PC-9 (cell line): ENCODE measurements around the gene TUBD1. TPM values are rescaled to one million over a fixed set of nuclear protein-coding genes. Genes with fewer than 3 reads are reported as not detected.
"Not testable (repeated sequence)": the region's sequence is repeated elsewhere in the genome, so short reads cannot be mapped to it uniquely, and the experiment has no call there.

Experiments
- BruUV-seq: library from RNA; stranded (reverse); fragments of 400-500 nt; replicated peaks from 2 replicates; lab custom pipeline; 2021; lab: Mats Ljungman, UMichigan
- CTCF ChIA-PET: fragments of 300-600 bp; sonication (Branson Sonifier 250); formaldehyde crosslinking; loops from one replicate; lab custom pipeline; 2022; ENCODE audit warnings: antibody characterized with exemption; lab: Charles Lee
- POLR2A ChIA-PET: fragments of 300-600 bp; sonication (Branson Sonifier 250); formaldehyde crosslinking; loops from one replicate; lab custom pipeline; 2022; ENCODE audit warnings: antibody characterized with exemption; ENCODE audit not compliant: unreplicated experiment; lab: Charles Lee
- DNase-seq, 2 experiments: peaks; one replicate each; pipeline versions ENCODE4 v3.0.0 to v3.0.0-alpha.2; 2015 to 2022; ENCODE audit warnings: mixed read lengths in 1 of 2
- H2AFZ ChIP-seq: fragments of 200-600 bp; sonication (generic); 2 replicates; pipeline ENCODE4 v1.8.1; 2017; ENCODE audit warnings: antibody characterized with exemption
- H3F3A ChIP-seq: fragments of 200-600 bp; sonication (generic); 2 replicates; pipeline ENCODE4 v1.8.1; 2017; ENCODE audit warnings: antibody characterized with exemption, mild to moderate bottlenecking, low read depth; ENCODE audit not compliant: insufficient read depth
- H3K27ac ChIP-seq: fragments of 200-600 bp; sonication (generic); 2 replicates; pipeline ENCODE4 v1.6.1; 2016; ENCODE audit warnings: mixed run types
- H3K27me3 ChIP-seq: fragments of 200-600 bp; sonication (generic); 2 replicates; pipeline ENCODE4 v1.6.1; 2016; ENCODE audit warnings: low read depth, mixed run types; ENCODE audit not compliant: insufficient read depth
- H3K36me3 ChIP-seq: fragments of 200-600 bp; sonication (generic); 2 replicates; pipeline ENCODE4 v1.6.1; 2016; ENCODE audit warnings: low read depth, mixed run types
- H3K4me1 ChIP-seq: fragments of 200-600 bp; sonication (generic); replicated peaks from 2 replicates; pipeline ENCODE4 v1.6.1; 2016; ENCODE audit warnings: mixed run types; ENCODE audit not compliant: insufficient read depth
- H3K4me2 ChIP-seq: fragments of 200-600 bp; sonication (generic); 2 replicates; pipeline ENCODE4 v1.6.1; 2017; ENCODE audit warnings: mixed run types
- H3K4me3 ChIP-seq: fragments of 200-600 bp; sonication (generic); 2 replicates; pipeline ENCODE4 v1.6.1; 2016; ENCODE audit warnings: mixed run types
- H3K79me2 ChIP-seq: fragments of 200-600 bp; sonication (generic); 2 replicates; pipeline ENCODE4 v1.6.1; 2017; ENCODE audit warnings: low read depth, mixed run types
- H3K9me2 ChIP-seq: fragments of 200-600 bp; sonication (generic); 2 replicates; pipeline ENCODE4 v1.8.1; 2017; ENCODE audit warnings: mild to moderate bottlenecking; ENCODE audit not compliant: insufficient read depth
- H3K9me3 ChIP-seq: fragments of 200-600 bp; sonication (generic); 2 replicates; pipeline ENCODE4 v1.8.1; 2016; ENCODE audit warnings: low read depth; ENCODE audit not compliant: insufficient read depth
- H4K20me1 ChIP-seq: fragments of 200-600 bp; sonication (generic); 2 replicates; pipeline ENCODE4 v1.8.1; 2017; ENCODE audit not compliant: insufficient read depth
- EZH2 ChIP-seq: fragments of 200-600 bp; sonication (generic); IDR thresholded peaks from 2 replicates; pipeline ENCODE4 v1.8.0; 2017; ENCODE audit warnings: antibody characterized with exemption, low read depth
- intact Hi-C: fragments of 100-400 bp; cut with micrococcal nuclease; formaldehyde crosslinking; loops from one replicate; pipeline ENCODE4 v1.10.0; 2022; ENCODE audit not compliant: unreplicated experiment
- total RNA-seq: library from RNA; stranded (reverse); gene quantifications from 2 replicates; pipeline ENCODE4 v1.2.3, GENCODE V29; 2021
- TF ChIP-seq, protein P1 (sequence below): fragments of 200-600 bp; sonication (generic); conservative IDR thresholded peaks from 2 replicates; pipeline ENCODE4 v1.6.1; 2017; ENCODE audit warnings: mixed run types, antibody characterized with exemption, mild to moderate bottlenecking, moderate library complexity

TUBD1 gene
- total RNA-seq, 1 experiment from 2014 or later = 13.5 TPM

DNA sequence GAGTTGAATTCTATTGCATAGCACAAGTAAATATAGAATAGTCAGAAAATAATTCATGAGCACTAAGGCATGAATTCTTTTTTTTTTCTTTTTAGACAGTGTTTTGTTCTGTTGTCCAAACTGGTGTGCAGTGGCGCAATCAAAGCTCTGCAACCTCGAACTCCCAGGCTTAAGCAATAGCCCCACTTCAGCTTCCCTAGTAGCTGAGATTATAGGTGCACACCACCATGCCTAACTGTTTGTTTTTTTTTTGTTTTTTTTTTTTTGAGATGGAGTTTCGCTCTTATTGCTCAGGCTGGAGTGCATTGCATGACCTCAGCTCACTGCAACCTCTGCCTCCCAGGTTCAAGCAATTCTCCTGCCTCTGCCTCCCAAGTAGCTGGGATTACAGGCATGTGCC lies 16.6 kb downstream of the TUBD1 start:
- no peaks in the 10 kb centered on the region for H3K4me1 ChIP-seq
- H3K27ac ChIP-seq = no peak overlapping the region
- no peak for DNase-seq
- intact Hi-C loops = no loop called here
- TF ChIP-seq EZH2 = no peak
- TF ChIP-seq, protein P1, sequence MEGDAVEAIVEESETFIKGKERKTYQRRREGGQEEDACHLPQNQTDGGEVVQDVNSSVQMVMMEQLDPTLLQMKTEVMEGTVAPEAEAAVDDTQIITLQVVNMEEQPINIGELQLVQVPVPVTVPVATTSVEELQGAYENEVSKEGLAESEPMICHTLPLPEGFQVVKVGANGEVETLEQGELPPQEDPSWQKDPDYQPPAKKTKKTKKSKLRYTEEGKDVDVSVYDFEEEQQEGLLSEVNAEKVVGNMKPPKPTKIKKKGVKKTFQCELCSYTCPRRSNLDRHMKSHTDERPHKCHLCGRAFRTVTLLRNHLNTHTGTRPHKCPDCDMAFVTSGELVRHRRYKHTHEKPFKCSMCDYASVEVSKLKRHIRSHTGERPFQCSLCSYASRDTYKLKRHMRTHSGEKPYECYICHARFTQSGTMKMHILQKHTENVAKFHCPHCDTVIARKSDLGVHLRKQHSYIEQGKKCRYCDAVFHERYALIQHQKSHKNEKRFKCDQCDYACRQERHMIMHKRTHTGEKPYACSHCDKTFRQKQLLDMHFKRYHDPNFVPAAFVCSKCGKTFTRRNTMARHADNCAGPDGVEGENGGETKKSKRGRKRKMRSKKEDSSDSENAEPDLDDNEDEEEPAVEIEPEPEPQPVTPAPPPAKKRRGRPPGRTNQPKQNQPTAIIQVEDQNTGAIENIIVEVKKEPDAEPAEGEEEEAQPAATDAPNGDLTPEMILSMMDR = no peak
- ChIA-PET POLR2A (no interaction called here), CTCF (interaction anchor here (0.6 to 0.7 kb wide), 2 partner anchors 30 to 1010 kb away, joined by 3 to 9 read pairs; no protein-coding TSS in a partner anchor)
- no peaks in the 10 kb centered on the region for H3K27me3 ChIP-seq
- H3K9me3 ChIP-seq = no peaks in the 10 kb centered on the region
- H2AFZ ChIP-seq = no peak overlapping the region
- no peaks in the 10 kb centered on the region for H3K9me2 ChIP-seq
- H3K4me2 ChIP-seq = no peak overlapping the region
- H3K79me2 ChIP-seq = no peaks in the 10 kb centered on the region
- BruUV-seq = no TSS peak
- no peak overlapping the region for H3K4me3 ChIP-seq
- no peaks in the 10 kb centered on the region for H4K20me1 ChIP-seq
- peaks cover 10% of the 10 kb centered on the region; the same call in 1 of the 2 replicates for H3K36me3 ChIP-seq
- no peaks in the 10 kb centered on the region for H3F3A ChIP-seq

DNA sequence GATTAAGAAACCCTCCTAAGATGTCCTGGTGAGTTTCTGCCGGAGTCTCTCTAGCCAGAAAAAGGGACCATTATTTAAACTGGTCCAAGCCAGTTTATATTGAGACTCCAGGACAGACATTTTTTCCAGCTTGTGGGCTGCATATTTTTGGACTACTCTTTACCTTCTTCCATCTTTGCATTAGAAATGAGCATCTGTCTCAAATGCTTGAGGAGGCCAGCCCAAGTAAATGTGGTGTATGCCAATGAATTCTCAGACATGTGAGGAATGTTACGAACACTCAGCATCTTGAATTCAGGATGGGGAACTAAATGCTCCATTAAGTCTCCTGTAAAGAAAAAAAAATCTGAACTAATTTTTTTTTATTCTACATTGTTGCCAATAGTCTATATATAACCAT lies 18.4 kb downstream of the TUBD1 start:
- peaks cover 12% of the 10 kb centered on the region; the same call in 1 of the 2 replicates for H3F3A ChIP-seq
- no peaks in the 10 kb centered on the region for H4K20me1 ChIP-seq
- BruUV-seq = no TSS peak
- H3K9me2 ChIP-seq = no peaks in the 10 kb centered on the region
- H3K4me3 ChIP-seq = no peak overlapping the region
- H3K4me1 ChIP-seq = peaks cover 6% of the 10 kb centered on the region; the same call in 1 of the 2 replicates
- no peaks in the 10 kb centered on the region for H3K27me3 ChIP-seq
- intact Hi-C loops = no loop called here
- H3K36me3 ChIP-seq = peaks cover 10% of the 10 kb centered on the region; the same call in 1 of the 2 replicates
- no peak for TF ChIP-seq EZH2
- no peak overlapping the region for H3K4me2 ChIP-seq
- DNase-seq = no peak
- no peak overlapping the region for H3K27ac ChIP-seq
- no peak overlapping the region for H2AFZ ChIP-seq
- POLR2A ChIA-PET = no interaction called here
- no peaks in the 10 kb centered on the region for H3K79me2 ChIP-seq
- CTCF ChIA-PET = interaction anchor here (0.7 kb wide), 2 partner anchors 84 to 673 kb away, joined by 3 read pairs; no protein-coding TSS in a partner anchor
- no peaks in the 10 kb centered on the region for H3K9me3 ChIP-seq

DNA sequence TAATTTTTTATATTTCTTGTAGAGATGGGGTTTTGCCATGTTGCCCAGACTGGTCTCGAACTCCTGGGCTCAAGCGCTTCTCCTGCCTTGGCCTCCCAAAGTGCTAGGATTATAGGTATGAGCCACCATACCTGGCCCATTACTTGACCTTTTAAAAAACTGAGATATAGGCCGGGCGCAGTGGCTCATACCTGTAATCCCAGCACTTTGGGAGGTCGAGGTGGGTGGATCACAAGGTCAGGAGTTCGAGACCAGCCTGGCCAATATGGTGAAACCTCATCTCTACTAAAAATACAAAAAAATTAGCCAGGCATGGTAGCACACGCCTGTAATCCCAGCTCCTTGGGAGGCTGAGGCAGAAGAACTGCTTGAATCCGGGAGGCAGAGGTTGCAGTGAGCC lies 19.3 kb downstream of the TUBD1 start:
- not testable (repeated sequence) for BruUV-seq

DNA sequence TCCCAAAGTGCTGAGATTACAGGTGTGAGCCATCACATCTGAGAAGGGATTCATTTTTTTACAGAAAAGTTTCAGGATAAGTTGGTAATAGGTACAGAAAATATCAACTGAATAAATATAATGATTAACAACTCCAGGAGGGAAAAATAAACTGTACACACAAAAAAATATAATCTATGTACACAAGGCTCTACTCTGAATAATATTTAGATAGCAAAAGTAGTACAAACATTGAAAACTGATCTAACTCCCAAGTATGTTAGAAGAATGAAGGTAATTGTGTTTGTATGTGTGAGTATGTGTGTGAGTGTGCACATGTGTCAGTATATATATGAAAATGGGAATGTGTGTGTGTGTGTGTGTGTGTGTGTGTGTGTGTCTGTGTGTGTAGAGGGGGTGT lies 20.4 kb downstream of the TUBD1 start:
- Histone ChIP-seq H3K27me3 (no peaks in the 10 kb centered on the region), H3F3A (peaks cover 12% of the 10 kb centered on the region; the same call in 1 of the 2 replicates), H3K79me2 (no peaks in the 10 kb centered on the region), H2AFZ (no peak overlapping the region), H3K4me1 (peaks cover 8% of the 10 kb centered on the region; the same call in 1 of the 2 replicates), H3K27ac (no peak overlapping the region), H3K36me3 (peaks cover 10% of the 10 kb centered on the region; the same call in 1 of the 2 replicates), H3K4me2 (no peak overlapping the region), H3K9me3 (no peaks in the 10 kb centered on the region), H3K4me3 (no peak overlapping the region), H3K9me2 (no peaks in the 10 kb centered on the region), H4K20me1 (no peaks in the 10 kb centered on the region)
- no peak for DNase-seq
- TF ChIP-seq EZH2 = no peak
- TF ChIP-seq, protein P1 = no peak
- intact Hi-C loops = no loop called here
- CTCF ChIA-PET = interaction anchor here (0.6 kb wide), 1 partner anchor 231 kb away, joined by 18 read pairs; no protein-coding TSS in a partner anchor
- POLR2A ChIA-PET = no interaction called here
- no TSS peak for BruUV-seq

More for the DNA sequence above, 19.3 kb downstream of the TUBD1 start:
- DNase-seq, H3K4me1 ChIP-seq, H4K20me1 ChIP-seq, H3K9me3 ChIP-seq, H3K79me2 ChIP-seq, H3K36me3 ChIP-seq, intact Hi-C loops, H3K9me2 ChIP-seq, H3K4me3 ChIP-seq, CTCF ChIA-PET, H3K27ac ChIP-seq, POLR2A ChIA-PET, H2AFZ ChIP-seq, H3K27me3 ChIP-seq, H3K4me2 ChIP-seq: not testable (repeated sequence)
- peaks cover 12% of the 10 kb centered on the region; the same call in 1 of the 2 replicates for H3F3A ChIP-seq
